GM18507 (cell line): ENCODE measurements around the gene TBC1D9.
"Not testable (repeated sequence)": the region's sequence is repeated elsewhere in the genome, so short reads cannot be mapped to it uniquely, and the experiment has no call there.

Source experiments
- DNase-seq: peaks from one replicate; pipeline ENCODE4 v3.0.0; 2011; ENCODE audit warnings: low read depth; ENCODE audit not compliant: insufficient read length; ENCODE audit errors: extremely low spot score
- FAIRE-seq: peaks from 2 replicates; lab custom pipeline; 2011; peaks lifted over from hg19 to GRCh38; lab: Jason Lieb, UNC

Gene TBC1D9

GRCh38 chr4:140755774-140756318 lies 339 bp downstream of the TBC1D9 start:
- FAIRE-seq (no peak), DNase-seq (peak; percentile 20)

- DNase-seq: no peak
- peak; percentile 35 for FAIRE-seq
Observed at GRCh38 chr4:140754918-140755773, 1.0 kb downstream of the TBC1D9 start.

- FAIRE-seq: no peak
- no peak for DNase-seq
Observed at GRCh38 chr4:140753329-140753728, 2.9 kb downstream of the TBC1D9 start.

- FAIRE-seq (no peak), DNase-seq (no peak)
Observed at GRCh38 chr4:140752291-140753068, 3.7 kb downstream of the TBC1D9 start.

GRCh38 chr4:140750470-140750869 lies 5.7 kb downstream of the TBC1D9 start:
- no peak for DNase-seq
- no peak for FAIRE-seq

GRCh38 chr4:140748171-140748570 lies 8.0 kb downstream of the TBC1D9 start:
- FAIRE-seq: no peak
- no peak for DNase-seq

- not testable (repeated sequence) for FAIRE-seq, DNase-seq
Observed at GRCh38 chr4:140746546-140746945, 9.6 kb downstream of the TBC1D9 start.

- FAIRE-seq: no peak
- no peak for DNase-seq
Observed at GRCh38 chr4:140744421-140744820, 11.8 kb downstream of the TBC1D9 start.

- DNase-seq (no peak), FAIRE-seq (peak; percentile 87)
Observed at GRCh38 chr4:140743194-140743931, 12.8 kb downstream of the TBC1D9 start.

- FAIRE-seq: no peak
Observed at GRCh38 chr4:140742838-140743193, 13.4 kb downstream of the TBC1D9 start.

GRCh38 chr4:140740906-140741670 lies 15.1 kb downstream of the TBC1D9 start:
- DNase-seq: no peak
- no peak for FAIRE-seq

More at GRCh38 chr4:140742838-140743193, 13.4 kb downstream of the TBC1D9 start:
- DNase-seq: no peak

GRCh38 chr4:140740422-140740821 lies 15.8 kb downstream of the TBC1D9 start:
- DNase-seq: no peak
- FAIRE-seq: no peak

- no peak for FAIRE-seq
- DNase-seq: no peak
Observed at GRCh38 chr4:140739971-140740370, 16.2 kb downstream of the TBC1D9 start.

GRCh38 chr4:140738139-140738538 lies 18.0 kb downstream of the TBC1D9 start:
- DNase-seq (no peak), FAIRE-seq (no peak)

GRCh38 chr4:140736669-140737343 lies 19.4 kb downstream of the TBC1D9 start:
- FAIRE-seq: no peak
- DNase-seq: no peak

- DNase-seq (no peak), FAIRE-seq (no peak)
Observed at GRCh38 chr4:140735779-140736391, 20.3 kb downstream of the TBC1D9 start.

GRCh38 chr4:140735317-140735716 lies 20.9 kb downstream of the TBC1D9 start:
- FAIRE-seq: no peak
- DNase-seq: no peak

- DNase-seq (no peak), FAIRE-seq (no peak)
Observed at GRCh38 chr4:140732780-140733179, 23.4 kb downstream of the TBC1D9 start.
